SH-SY5Y (cell line): ENCODE measurements around the gene SAV1.

Source experiments
- GATA2 ChIP-seq: IDR thresholded peaks from 2 replicates; pipeline ENCODE4 v1.6.1; 2011; ENCODE audit warnings: mild to moderate bottlenecking, low read depth, low read length
- GATA3 ChIP-seq: IDR thresholded peaks from 2 replicates; pipeline ENCODE4 v1.6.1; 2011; ENCODE audit warnings: low read depth, mild to moderate bottlenecking, low read length, moderate library complexity

- TF ChIP-seq GATA2, result no peak
- TF ChIP-seq GATA3, result no peak
These were observed 9.9 kb downstream of the SAV1 start for GRCh38 chr14:50658203-50658602.
